HL-60/S4 treated with phorbol 12-myristate 13-acetate at 8.2 ng/mL for 4 days and 3 days (cell line): Measurements from ENCODE around the gene TMEM165.

Source experiments
- in situ Hi-C: fragments of 300-500 bp; cut with MboI; formaldehyde crosslinking; loops from 2 replicates; pipeline ENCODE4 v1.15.0; 2022; ENCODE audit warnings: low sequenced_read_pairs

Gene TMEM165

GRCh38 chr4:55366621-55367020 is 29.1 kb upstream of the TMEM165 start:
- in situ Hi-C loops = no loop called here

GRCh38 chr4:55367084-55367722 is 28.6 kb upstream of the TMEM165 start:
- in situ Hi-C loops = no loop called here

GRCh38 chr4:55369968-55370367 is 25.8 kb upstream of the TMEM165 start:
- in situ Hi-C loops = no loop called here

- in situ Hi-C loops = no loop called here
Measured at GRCh38 chr4:55372259-55372658, 23.5 kb upstream of the TMEM165 start.

- in situ Hi-C loops = no loop called here
Measured at GRCh38 chr4:55373461-55373860, 22.3 kb upstream of the TMEM165 start.

GRCh38 chr4:55376698-55377097 is 19.1 kb upstream of the TMEM165 start:
- in situ Hi-C loops = loop anchor here (25.0 kb wide), 1 partner anchor 486 kb away; the partner anchor contains the start of gene EXOC1

GRCh38 chr4:55378617-55379467 is 16.9 kb upstream of the TMEM165 start:
- in situ Hi-C loops = loop anchor here (25.0 kb wide), 1 partner anchor 483 kb away; the partner anchor contains the start of gene EXOC1

GRCh38 chr4:55380576-55380975 is 15.2 kb upstream of the TMEM165 start:
- in situ Hi-C loops = loop anchor here (25.0 kb wide), 1 partner anchor 482 kb away; the partner anchor contains the start of gene EXOC1

- in situ Hi-C loops = loop anchor here (25.0 kb wide), 1 partner anchor 481 kb away; the partner anchor contains the start of gene EXOC1
Measured at GRCh38 chr4:55381502-55381901, 14.3 kb upstream of the TMEM165 start.

GRCh38 chr4:55382488-55383003 is 13.2 kb upstream of the TMEM165 start:
- in situ Hi-C loops = loop anchor here (25.0 kb wide), 1 partner anchor 480 kb away; the partner anchor contains the start of gene EXOC1

GRCh38 chr4:55385201-55385649 is 10.5 kb upstream of the TMEM165 start:
- in situ Hi-C loops = loop anchor here (25.0 kb wide), 1 partner anchor 477 kb away; the partner anchor contains the start of gene EXOC1

GRCh38 chr4:55386073-55386472 is 9.7 kb upstream of the TMEM165 start:
- in situ Hi-C loops = loop anchor here (25.0 kb wide), 1 partner anchor 476 kb away; the partner anchor contains the start of gene EXOC1

GRCh38 chr4:55386840-55387239 is 8.9 kb upstream of the TMEM165 start:
- in situ Hi-C loops = loop anchor here (25.0 kb wide), 1 partner anchor 475 kb away; the partner anchor contains the start of gene EXOC1

GRCh38 chr4:55393461-55394320 is 2.1 kb upstream of the TMEM165 start:
- in situ Hi-C loops = loop anchor here (25.0 kb wide), 1 partner anchor 469 kb away; the partner anchor contains the start of gene EXOC1

GRCh38 chr4:55395218-55395528 is 584 bp upstream of the TMEM165 start:
- in situ Hi-C loops = loop anchor here (25.0 kb wide), 1 partner anchor 467 kb away; the partner anchor contains the start of gene EXOC1

GRCh38 chr4:55396308-55397125 is 760 bp downstream of the TMEM165 start:
- in situ Hi-C loops = loop anchor here (25.0 kb wide), 1 partner anchor 466 kb away; the partner anchor contains the start of gene EXOC1

- in situ Hi-C loops = loop anchor here (25.0 kb wide), 1 partner anchor 465 kb away; the partner anchor contains the start of gene EXOC1
Measured at GRCh38 chr4:55397126-55397436, 1.3 kb downstream of the TMEM165 start.

GRCh38 chr4:55397520-55398321 is 2.0 kb downstream of the TMEM165 start:
- in situ Hi-C loops = loop anchor here (25.0 kb wide), 1 partner anchor 465 kb away; the partner anchor contains the start of gene EXOC1
